H1 (cell line): ENCODE results near the gene FAM3B. TPM values are rescaled to one million over a fixed set of nuclear protein-coding genes. Genes with fewer than 3 reads are reported as not detected.
"Not testable (repeated sequence)": the region's sequence is repeated elsewhere in the genome, so short reads cannot be mapped to it uniquely, and the experiment has no call there.

Source experiments
- CTCF ChIA-PET: fragments of 300-600 bp; sonication (Branson Sonifier 250); formaldehyde crosslinking; loops from one replicate; lab custom pipeline; 2021; ENCODE audit not compliant: partially characterized antibody; lab: Charles Lee
- POLR2A ChIA-PET: fragments of 300-600 bp; sonication (Branson Sonifier 250); formaldehyde crosslinking; loops from one replicate; lab custom pipeline; 2021; ENCODE audit warnings: inconsistent platforms; ENCODE audit not compliant: partially characterized antibody; lab: Charles Lee
- DNase-seq, 2 experiments: peaks; one replicate each; pipeline versions ENCODE4 v3.0.0 to v3.0.0-alpha.2; 2010 to 2022; ENCODE audit warnings: low spot score in 2 of 2, low read depth in 1 of 2, mixed read lengths in 1 of 2
- FAIRE-seq: peaks from 2 replicates; lab custom pipeline; 2011; peaks lifted over from hg19 to GRCh38; lab: Jason Lieb, UNC
- H2AFZ ChIP-seq: 2 replicates; pipeline ENCODE4 v1.8.1; 2012; ENCODE audit warnings: low read length, inconsistent platforms
- H2AK5ac ChIP-seq: 2 replicates; pipeline ENCODE4 v1.6.1; 2013; ENCODE audit warnings: low read depth, low read length
- H2BK120ac ChIP-seq: replicated peaks from 2 replicates; pipeline ENCODE3; 2013; ENCODE audit warnings: low read depth, low read length, inconsistent platforms
- H2BK12ac ChIP-seq: 2 replicates; pipeline ENCODE4 v1.6.1; 2013; ENCODE audit warnings: low read depth, low read length
- H2BK15ac ChIP-seq: 2 replicates; pipeline ENCODE4 v1.6.1; 2013; ENCODE audit warnings: low read length
- H2BK20ac ChIP-seq: 2 replicates; pipeline ENCODE4 v1.6.1; 2013; ENCODE audit warnings: low read length
- H2BK5ac ChIP-seq: 2 replicates; pipeline ENCODE4 v1.6.1; 2013; ENCODE audit warnings: low read depth, low read length
- H3K14ac ChIP-seq: 2 replicates; pipeline ENCODE4 v1.6.1; 2013; ENCODE audit warnings: inconsistent platforms; ENCODE audit not compliant: insufficient read length
- H3K18ac ChIP-seq: 2 replicates; pipeline ENCODE4 v1.6.1; 2013; ENCODE audit warnings: low read length; ENCODE audit errors: extremely low read depth
- H3K23ac ChIP-seq: 2 replicates; pipeline ENCODE4 v1.6.1; 2013; ENCODE audit warnings: inconsistent platforms; ENCODE audit not compliant: insufficient read length
- H3K23me2 ChIP-seq: 2 replicates; pipeline ENCODE4 v1.6.1; 2013; ENCODE audit warnings: low read depth, low read length
- H3K27ac ChIP-seq: 2 replicates; pipeline ENCODE4 v1.6.1; 2011; ENCODE audit warnings: low read depth, low read length, inconsistent platforms
- H3K27me3 ChIP-seq, 4 experiments: replicated peaks in 1 of 4; 1 replicate in 1 of 4; 2 replicates in 3 of 4; pipeline versions ENCODE4 v1.6.1 to v1.8.1; 2011 to 2013; ENCODE audit warnings: low read length in 3 of 4, mild to moderate bottlenecking in 3 of 4, inconsistent platforms in 2 of 4, mixed read lengths in 2 of 4, moderate library complexity in 1 of 4; ENCODE audit not compliant: control insufficient read depth in 3 of 4, insufficient read depth in 3 of 4; ENCODE audit errors: extremely low read depth in 1 of 4
- H3K36me3 ChIP-seq, 4 experiments: 2 replicates each; pipeline versions ENCODE4 v1.6.1 to v1.8.1; 2011 to 2013; ENCODE audit warnings: mild to moderate bottlenecking in 4 of 4, low read length in 3 of 4, moderate library complexity in 2 of 4, control low read depth in 1 of 4, inconsistent platforms in 1 of 4; ENCODE audit not compliant: insufficient read depth in 4 of 4, control insufficient read depth in 2 of 4
- H3K4ac ChIP-seq: replicated peaks from 2 replicates; pipeline ENCODE3; 2013; ENCODE audit warnings: low read length, low read depth, mixed read lengths, inconsistent platforms; ENCODE audit not compliant: insufficient read length
- H3K4me1 ChIP-seq, 4 experiments: replicated peaks in 1 of 4; 1 replicate in 1 of 4; 2 replicates in 3 of 4; pipeline versions ENCODE4 v1.6.1 to v1.8.1; 2011 to 2013; ENCODE audit warnings: low read length in 3 of 4, inconsistent platforms in 2 of 4, mixed read lengths in 1 of 4; ENCODE audit not compliant: insufficient read depth in 4 of 4, control insufficient read depth in 3 of 4
- H3K4me2 ChIP-seq, 2 experiments: 2 replicates each; pipeline versions ENCODE4 v1.6.1 to v1.8.1; 2011 to 2013; ENCODE audit warnings: low read depth in 2 of 2, low read length in 2 of 2, control low read depth in 1 of 2, inconsistent platforms in 1 of 2, mild to moderate bottlenecking in 1 of 2; ENCODE audit not compliant: insufficient read depth in 1 of 2
- H3K4me3 ChIP-seq, 4 experiments: fragments of 200-600, 300-600 bp in 1 of 4; sonication (generic), shearing (Covaris generic), sonication (Bioruptor Twin) in 1 of 4; 2 replicates each; pipeline versions ENCODE4 v1.5.1 to v1.8.1; 2011 to 2016; ENCODE audit warnings: low read length in 4 of 4, low read depth in 3 of 4, control low read depth in 2 of 4, inconsistent platforms in 2 of 4, mild to moderate bottlenecking in 2 of 4, mixed read lengths in 1 of 4, moderate library complexity in 1 of 4; ENCODE audit not compliant: insufficient read depth in 2 of 4; ENCODE audit errors: extremely low read depth in 1 of 4
- H3K56ac ChIP-seq: replicated peaks from 2 replicates; pipeline ENCODE3; 2013; ENCODE audit warnings: low read depth, mild to moderate bottlenecking, mixed read lengths, low read length, inconsistent platforms; ENCODE audit not compliant: insufficient read length
- H3K79me1 ChIP-seq: 2 replicates; pipeline ENCODE4 v1.6.1; 2013; ENCODE audit warnings: low read depth, low read length, control low read depth
- H3K79me2 ChIP-seq, 2 experiments: 2 replicates each; pipeline versions ENCODE4 v1.6.1 to v1.8.1; 2012 to 2013; ENCODE audit warnings: low read length in 2 of 2, mild to moderate bottlenecking in 2 of 2, inconsistent platforms in 1 of 2; ENCODE audit not compliant: insufficient read depth in 2 of 2, control insufficient read depth in 1 of 2
- H3K9ac ChIP-seq, 4 experiments: replicated peaks in 1 of 4; 1 replicate in 1 of 4; 2 replicates in 3 of 4; pipeline versions ENCODE4 v1.6.1 to v1.8.1; 2011 to 2013; ENCODE audit warnings: low read depth in 3 of 4, low read length in 3 of 4, control low read depth in 2 of 4, mild to moderate bottlenecking in 2 of 4, moderate library complexity in 2 of 4, inconsistent platforms in 1 of 4; ENCODE audit errors: extremely low read depth in 1 of 4
- H3K9me3 ChIP-seq, 2 experiments: 2 replicates each; pipeline versions ENCODE4 v1.6.1 to v1.8.1; 2012 to 2013; ENCODE audit warnings: mild to moderate bottlenecking in 2 of 2, moderate library complexity in 2 of 2, control low read depth in 1 of 2, inconsistent platforms in 1 of 2, low read depth in 1 of 2, low read length in 1 of 2, mixed read lengths in 1 of 2; ENCODE audit not compliant: insufficient read depth in 2 of 2
- H4K20me1 ChIP-seq, 2 experiments: replicated peaks in 1 of 2; 2 replicates each; pipeline versions ENCODE3 to v1.8.1; 2011 to 2013; ENCODE audit warnings: inconsistent platforms in 2 of 2, low read length in 2 of 2, mild to moderate bottlenecking in 1 of 2; ENCODE audit not compliant: insufficient read depth in 2 of 2, control insufficient read depth in 1 of 2
- H4K5ac ChIP-seq: 2 replicates; pipeline ENCODE4 v1.6.1; 2013; ENCODE audit warnings: low read length, low read depth, mixed read lengths, inconsistent platforms; ENCODE audit not compliant: insufficient read length
- H4K8ac ChIP-seq: 2 replicates; pipeline ENCODE4 v1.8.0; 2013; ENCODE audit warnings: mild to moderate bottlenecking, moderate library complexity, low read length, inconsistent platforms; ENCODE audit not compliant: insufficient read depth; ENCODE audit errors: extremely low read depth
- H4K91ac ChIP-seq: replicated peaks from 2 replicates; pipeline ENCODE3; 2013; ENCODE audit warnings: low read length, mixed read lengths, inconsistent platforms; ENCODE audit not compliant: insufficient read length
- ATF2 ChIP-seq: IDR thresholded peaks from 2 replicates; pipeline ENCODE4 v1.6.1; 2012; ENCODE audit warnings: low read length, inconsistent platforms
- CBX5 ChIP-seq: fragments of 300-800, 300-1000 bp; sonication (generic); IDR thresholded peaks from 2 replicates; pipeline ENCODE4 v1.7.1; 2016; ENCODE audit warnings: antibody characterized with exemption, low read length, low read depth
- CTBP2 ChIP-seq: IDR thresholded peaks from 2 replicates; pipeline ENCODE4 v1.7.0; 2011; ENCODE audit warnings: borderline replicate concordance, mild to moderate bottlenecking, moderate library complexity, mixed read lengths, low read length; ENCODE audit not compliant: insufficient read depth, insufficient read length
- JUN ChIP-seq: IDR thresholded peaks from 2 replicates; pipeline ENCODE4 v1.6.1; 2011; ENCODE audit warnings: low read depth, mild to moderate bottlenecking, improper control_type of control experiment, low read length
- JUND ChIP-seq: IDR thresholded peaks from 2 replicates; pipeline ENCODE4 v1.6.1; 2011; ENCODE audit warnings: mild to moderate bottlenecking, improper control_type of control experiment, low read length
- KDM5A ChIP-seq: fragments of 200-600 bp; IDR thresholded peaks from 2 replicates; pipeline ENCODE4 v1.7.1; 2012; ENCODE audit warnings: mild to moderate bottlenecking, low read length, inconsistent platforms, mixed read lengths
- RFX5 ChIP-seq: IDR thresholded peaks from 2 replicates; pipeline ENCODE4 v1.6.1; 2011; ENCODE audit warnings: low read depth, low read length, improper control_type of control experiment, borderline replicate concordance
- RNF2 ChIP-seq: fragments of 200-900, 300-1000 bp; sonication (generic); IDR thresholded peaks from 2 replicates; pipeline ENCODE4 v1.7.1; 2016; ENCODE audit warnings: borderline replicate concordance, low read depth, mild to moderate bottlenecking, antibody characterized with exemption, low read length; ENCODE audit not compliant: poor library complexity, severe bottlenecking; ENCODE audit errors: missing control alignments
- SIN3A ChIP-seq, 2 experiments: IDR thresholded peaks in 1 of 2; conservative IDR thresholded peaks in 1 of 2; 2 replicates each; pipeline ENCODE4 v1.6.1; 2011 to 2012; ENCODE audit warnings: low read length in 2 of 2, improper control_type of control experiment in 1 of 2, low read depth in 1 of 2, mild to moderate bottlenecking in 1 of 2
- WGBS, 2 experiments: shearing (Covaris generic) in 1 of 2; methylation state at CpG; one replicate each; pipeline versions ENCODE4 v1.1.6 to v1.1.7; 2013 to 2015; ENCODE audit warnings: low lambda C conversion rate in 2 of 2, mixed read lengths in 2 of 2, inconsistent platforms in 1 of 2, low coverage in 1 of 2, missing lambda C conversion rate in 1 of 2; ENCODE audit not compliant: insufficient replicate concordance in 2 of 2, insufficient coverage in 1 of 2, insufficient read length in 1 of 2; ENCODE audit errors: extremely low coverage in 1 of 2, missing lambda C conversion rate in 1 of 2; 5-methylcytosine and 5-hydroxymethylcytosine counted together
- polyA plus RNA-seq, 7 experiments: library from polyadenylated mRNA; depleted of rRNA in 3 of 7; stranded (reverse) in 5 of 7; unstranded in 2 of 7; fragments of >200 nt in 5 of 7; fragments of 200-250 nt in 2 of 7; gene quantifications; 1 replicate in 5 of 7; 2 replicates in 1 of 7; 4 replicates in 1 of 7; pipeline versions ENCODE4 v1.2.1 to v1.2.3, GENCODE V29; 2011 to 2013; ENCODE audit warnings: missing spikeins in 2 of 7, mixed read lengths in 2 of 7
- total RNA-seq: library from RNA; stranded (reverse); fragmentation: NEBNext Ultra II Directional; extraction: Animal tissue kit (Norgen Biotek cat#: 25700); gene quantifications from 2 replicates; pipeline ENCODE4 v1.2.1, GENCODE V29; 2021

Gene FAM3B
- total and polyA plus RNA-seq, 2 of the 8 experiments (the other 6 are each of a cell fraction or from before 2014, with no cell fraction given) = 2.0 TPM

- no peak for TF ChIP-seq CTBP2
- TF ChIP-seq RFX5 = no peak
- no peak for TF ChIP-seq KDM5A
- no peak for TF ChIP-seq JUND
- no peak for TF ChIP-seq CBX5
- TF ChIP-seq ATF2 = no peak
- TF ChIP-seq SIN3A (conservative IDR thresholded peaks at IDR 0.05 in 1 of 2, IDR thresholded peaks at IDR 0.05 in 1 of 2; ENCODE audit: low read depth in 1 of 2, low read length in 2 of 2) = no peak
- TF ChIP-seq JUN = no peak
- no peak for TF ChIP-seq RNF2
These were observed 42.7 kb downstream of the FAM3B start (continued) for GRCh38 chr21:41359286-41359685.

DNA sequence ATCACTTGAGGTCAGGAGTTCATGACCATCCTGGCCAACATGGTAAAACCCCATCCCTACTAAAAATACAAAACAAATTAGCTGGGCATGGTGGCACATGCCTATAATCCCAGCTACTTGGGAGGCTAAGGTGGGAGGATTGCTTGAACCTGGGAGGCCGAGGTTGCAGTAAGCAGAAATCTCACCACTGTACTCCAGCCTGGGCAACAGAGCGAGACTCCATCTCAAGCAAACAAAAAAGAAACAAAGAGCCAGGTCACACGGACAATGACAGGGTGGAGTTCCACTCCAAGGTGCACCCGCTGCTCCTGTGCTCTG lies 43.1 kb downstream of the FAM3B start:
- Histone ChIP-seq H2AFZ (0 out of 2 replicates have a peak overlapping the region, but pooled peaks have one; percentile 40), H2BK15ac (0 out of 2 replicates have a peak overlapping the region, but pooled peaks have one; percentile 31)
- H4K5ac ChIP-seq, H3K56ac ChIP-seq, H3K27me3 ChIP-seq, H3K23ac ChIP-seq, H3K79me1 ChIP-seq, H4K91ac ChIP-seq, H3K4me2 ChIP-seq, H3K4me3 ChIP-seq, H2BK5ac ChIP-seq, H2BK12ac ChIP-seq, H4K20me1 ChIP-seq, H2AK5ac ChIP-seq, DNase-seq, H3K27ac ChIP-seq, H3K36me3 ChIP-seq, H3K18ac ChIP-seq, H2BK120ac ChIP-seq, H3K23me2 ChIP-seq, H3K9me3 ChIP-seq, H3K9ac ChIP-seq, H3K4ac ChIP-seq, H4K8ac ChIP-seq, H3K4me1 ChIP-seq, H3K14ac ChIP-seq, H2BK20ac ChIP-seq, H3K79me2 ChIP-seq, FAIRE-seq: not testable (repeated sequence)
- CTCF ChIA-PET = interaction anchor here (0.8 to 9.6 kb wide), 9 partner anchors 11 to 237 kb away, joined by 3 to 72 read pairs (median 5); no protein-coding TSS in a partner anchor
- POLR2A ChIA-PET = interaction anchor here (1.0 kb wide), 1 partner anchor 107 kb away, joined by 3 read pairs; no protein-coding TSS in a partner anchor
- WGBS, 2 experiments = 86% methylated on average over 4 of the region's 4 CpGs; no CpG with 5 or more reads in 1 of the 2 experiments
